SK-N-SH (cell line): Measurements from ENCODE around the gene RIMKLA. TPM values are rescaled to one million over a fixed set of nuclear protein-coding genes. Genes with fewer than 3 reads are reported as not detected.

Source experiments
- CTCF ChIA-PET: fragments of 300-600, 350-600 bp; formaldehyde crosslinking; extraction: SDS; loops from one replicate; lab custom pipeline; 2021; lab: Yijun Ruan, JAX
- POLR2A ChIA-PET: fragments of 350-600 bp; sonication (Branson Sonifier 250); formaldehyde crosslinking; extraction: SDS; loops from one replicate; lab custom pipeline; 2020; ENCODE audit warnings: antibody characterized with exemption, inconsistent platforms; lab: Yijun Ruan, JAX
- DNase-seq: peaks from one replicate; pipeline ENCODE4 v3.0.0; 2012
- H2AFZ ChIP-seq: fragments of 200-600 bp; sonication (generic); 2 replicates; pipeline ENCODE4 v1.8.1; 2016; ENCODE audit warnings: antibody characterized with exemption, mild to moderate bottlenecking, low read depth
- H3F3A ChIP-seq: fragments of 200-600 bp; sonication (generic); replicated peaks from 2 replicates; pipeline ENCODE3; 2016; ENCODE audit warnings: antibody characterized with exemption, mild to moderate bottlenecking; ENCODE audit not compliant: insufficient read depth
- H3K27ac ChIP-seq, 2 experiments: fragments of 200-500 bp in 1 of 2; fragments of 200-600 bp in 1 of 2; sonication (Bioruptor generic) in 1 of 2; sonication (generic), shearing (Covaris generic) in 1 of 2; 2 replicates each; pipeline versions ENCODE4 v1.5.1 to v1.6.1; 2014 to 2016; ENCODE audit warnings: low read depth in 2 of 2, inconsistent platforms in 1 of 2, low read length in 1 of 2, mild to moderate bottlenecking in 1 of 2, mixed read lengths in 1 of 2
- H3K27me3 ChIP-seq: fragments of 200-600 bp; sonication (generic), shearing (Covaris generic); 2 replicates; pipeline ENCODE4 v1.6.1; 2016; ENCODE audit warnings: mixed run types; ENCODE audit not compliant: insufficient read depth
- H3K36me3 ChIP-seq, 2 experiments: fragments of 200-500 bp in 1 of 2; fragments of 200-600 bp in 1 of 2; sonication (Bioruptor generic) in 1 of 2; sonication (generic) in 1 of 2; replicated peaks in 1 of 2; 2 replicates each; pipeline versions ENCODE3 to v1.5.1; 2014 to 2016; ENCODE audit warnings: low read length in 1 of 2, mild to moderate bottlenecking in 1 of 2; ENCODE audit not compliant: insufficient read depth in 2 of 2, control insufficient read depth in 1 of 2
- H3K4me1 ChIP-seq, 2 experiments: fragments of 200-500 bp in 1 of 2; fragments of 200-600 bp in 1 of 2; sonication (Bioruptor generic) in 1 of 2; sonication (generic), shearing (Covaris generic) in 1 of 2; 2 replicates each; pipeline versions ENCODE4 v1.5.1 to v1.6.1; 2014 to 2016; ENCODE audit warnings: low read depth in 1 of 2, low read length in 1 of 2, mixed run types in 1 of 2; ENCODE audit not compliant: insufficient read depth in 2 of 2, control insufficient read depth in 1 of 2
- H3K4me2 ChIP-seq: fragments of 200-600 bp; sonication (generic), shearing (Covaris generic); 2 replicates; pipeline ENCODE4 v1.6.1; 2017; ENCODE audit warnings: mixed run types
- H3K4me3 ChIP-seq, 2 experiments: fragments of 200-500 bp in 1 of 2; fragments of 200-600 bp in 1 of 2; sonication (Bioruptor generic) in 1 of 2; sonication (generic), shearing (Covaris generic) in 1 of 2; 2 replicates each; pipeline versions ENCODE4 v1.5.1 to v1.8.1; 2014 to 2016; ENCODE audit warnings: low read depth in 2 of 2, inconsistent platforms in 1 of 2, low read length in 1 of 2, mild to moderate bottlenecking in 1 of 2, mixed read lengths in 1 of 2, moderate library complexity in 1 of 2
- H3K79me2 ChIP-seq: fragments of 200-600 bp; sonication (generic); 2 replicates; pipeline ENCODE4 v1.8.1; 2017; ENCODE audit warnings: mild to moderate bottlenecking; ENCODE audit not compliant: insufficient read depth
- H3K9ac ChIP-seq: fragments of 200-600 bp; sonication (generic); 2 replicates; pipeline ENCODE4 v1.6.1; 2017; ENCODE audit warnings: mixed run types
- H3K9me2 ChIP-seq: fragments of 200-600 bp; sonication (generic); 2 replicates; pipeline ENCODE4 v1.6.1; 2017; ENCODE audit warnings: mixed run types
- H3K9me3 ChIP-seq: fragments of 200-600 bp; sonication (generic); 2 replicates; pipeline ENCODE4 v1.6.1; 2017; ENCODE audit warnings: mixed run types, mild to moderate bottlenecking, moderate library complexity
- H4K20me1 ChIP-seq: fragments of 200-600 bp; sonication (generic); 2 replicates; pipeline ENCODE4 v1.6.1; 2017; ENCODE audit warnings: mild to moderate bottlenecking, mixed run types; ENCODE audit not compliant: insufficient read depth
- CTCF ChIP-seq: fragments of 200-600 bp; sonication (generic); IDR thresholded peaks from 2 replicates; pipeline ENCODE4 v1.6.1; 2017; ENCODE audit warnings: antibody characterized with exemption, mild to moderate bottlenecking, moderate library complexity
- FOXJ3 ChIP-seq: sonication (generic); formaldehyde crosslinking; IDR thresholded peaks from 2 replicates; pipeline ENCODE4 v1.5.1; 2020; ENCODE audit warnings: mild to moderate bottlenecking, missing genetic modification reagents
- GATA2 ChIP-seq: sonication (generic); formaldehyde crosslinking; IDR thresholded peaks from 2 replicates; pipeline ENCODE4 v1.5.0; 2020; ENCODE audit warnings: mild to moderate bottlenecking, missing genetic modification reagents
- MXI1 ChIP-seq: IDR thresholded peaks from 2 replicates; pipeline ENCODE4 v1.6.1; 2012; ENCODE audit warnings: mild to moderate bottlenecking, low read depth, low read length, improper control_type of control experiment
- NRF1 ChIP-seq: IDR thresholded peaks from 2 replicates; pipeline ENCODE4 v1.6.1; 2012; ENCODE audit warnings: low read depth, mild to moderate bottlenecking, low read length
- RAD21 ChIP-seq: IDR thresholded peaks from 2 replicates; pipeline ENCODE4 v1.6.1; 2012; ENCODE audit warnings: mild to moderate bottlenecking, low read length
- RCOR1 ChIP-seq: fragments of 150-350 bp; IDR thresholded peaks from 2 replicates; pipeline ENCODE4 v1.6.1; 2017; ENCODE audit warnings: antibody characterized with exemption, low read length
- RXRA ChIP-seq: IDR thresholded peaks from 2 replicates; pipeline ENCODE4 v1.4.0; 2012; ENCODE audit warnings: low read depth, mild to moderate bottlenecking, borderline replicate concordance
- SIN3A ChIP-seq: IDR thresholded peaks from 2 replicates; pipeline ENCODE4 v1.6.1; 2012; ENCODE audit warnings: low read depth, mild to moderate bottlenecking, low read length, moderate library complexity, borderline replicate concordance
- TAF1 ChIP-seq: IDR thresholded peaks from 2 replicates; pipeline ENCODE4 v1.6.1; 2012; ENCODE audit warnings: low read depth, mild to moderate bottlenecking, low read length, moderate library complexity, borderline replicate concordance
- WGBS: methylation state at CpG from one replicate; pipeline ENCODE4 v1.1.6; 2017; ENCODE audit warnings: low lambda C conversion rate; 5-methylcytosine and 5-hydroxymethylcytosine counted together
- polyA plus RNA-seq, 3 experiments: library from polyadenylated mRNA; depleted of rRNA; stranded (reverse); fragments of >200 nt; gene quantifications; 2 replicates each; pipeline ENCODE4 v1.2.3, GENCODE V29; 2012

The RIMKLA gene
- polyA plus RNA-seq, 1 of the 3 experiments (the other 2 are of a cell fraction), result 0.08 TPM

GRCh38 chr1:42399315-42400100 is 18.9 kb downstream of the RIMKLA start:
- POLR2A ChIA-PET, result no interaction called here
- CTCF ChIA-PET, result no interaction called here

GRCh38 chr1:42403880-42404400 is 23.3 kb downstream of the RIMKLA start:
- TF ChIP-seq RAD21 (peak; percentile 25; the same call in 1 of the 2 replicates), FOXJ3 (CRISPR knock-in tag) (no peak), MXI1 (no peak), GATA2 (no peak), NRF1 (no peak), CTCF (peak; percentile 17; the same call in 1 of the 2 replicates)
- Histone ChIP-seq H2AFZ (no peak overlapping the region), H3K27ac (no peak overlapping the region), H3K4me1 (no peaks in the 10 kb centered on the region), H3K4me2 (no peak overlapping the region), H3K9ac (no peak overlapping the region), H3K9me3 (no peaks in the 10 kb centered on the region), H3K9me2 (no peaks in the 10 kb centered on the region), H3K4me3 (no peak overlapping the region), H3K27me3 (no peaks in the 10 kb centered on the region; the same call in 1 of the 2 replicates), H3K36me3 (no peaks in the 10 kb centered on the region), H4K20me1 (no peaks in the 10 kb centered on the region), H3K79me2 (no peaks in the 10 kb centered on the region), H3F3A (no peaks in the 10 kb centered on the region)
- ChIA-PET POLR2A (no interaction called here), CTCF (interaction anchor here (0.7 to 1.0 kb wide), 4 partner anchors 16 to 139 kb away, joined by 3 read pairs; no protein-coding TSS in a partner anchor)
- WGBS, result no CpG with 5 or more reads among the region's 1 CpG
- DNase-seq, result peak; percentile 9

More at GRCh38 chr1:42399315-42400100, 18.9 kb downstream of the RIMKLA start:
- H3K79me2 ChIP-seq, result no peaks in the 10 kb centered on the region
- TF ChIP-seq NRF1 (no peak), RAD21 (no peak), RCOR1 (no peak), SIN3A (no peak), TAF1 (no peak), RXRA (no peak)
- TF ChIP-seq, all 33 proteins: peak for 0
- whole genome bisulfite sequencing, result 53% methylated on average over 6 of the region's 10 CpGs
- H3K36me3 ChIP-seq, result no peaks in the 10 kb centered on the region
- H3K9ac ChIP-seq, result no peak overlapping the region
- no peaks in the 10 kb centered on the region; the same call in none of the 2 replicates for H3K27me3 ChIP-seq
- no peak for DNase-seq
- no peaks in the 10 kb centered on the region for H3K9me3 ChIP-seq
- no peaks in the 10 kb centered on the region for H3F3A ChIP-seq
- H3K4me1 ChIP-seq, result no peaks in the 10 kb centered on the region
- no peak overlapping the region for H3K27ac ChIP-seq
- no peaks in the 10 kb centered on the region for H4K20me1 ChIP-seq
- H3K4me3 ChIP-seq, result no peak overlapping the region
- H3K9me2 ChIP-seq, result no peaks in the 10 kb centered on the region
- H2AFZ ChIP-seq, result no peak overlapping the region
- H3K4me2 ChIP-seq, result no peak overlapping the region
